Thyroid gland (tissue), 4 donors: ENCODE data around the gene SDHC. TPM values are rescaled to one million over a fixed set of nuclear protein-coding genes. Genes with fewer than 3 reads are reported as not detected.
"Not testable (repeated sequence)": the region's sequence is repeated elsewhere in the genome, so short reads cannot be mapped to it uniquely, and the experiment has no call there.

Experiments
- DNase-seq, 2 donors: peaks; one replicate each; pipeline ENCODE4 v3.0.0-alpha.2; 2019
- H3K27ac ChIP-seq, 3 donors: fragments of 200-600 bp; sonication (generic); 1 replicate in 2 of 3; 2 replicates in 1 of 3; pipeline ENCODE4 v1.5.1; 2016 to 2019; ENCODE audit warnings: mild to moderate bottlenecking in 1 of 3, moderate library complexity in 1 of 3
- H3K27me3 ChIP-seq: fragments of 200-600 bp; sonication (generic); one replicate; pipeline ENCODE4 v1.5.1; 2019
- H3K36me3 ChIP-seq, 2 donors: fragments of 200-600 bp; sonication (generic); one replicate each; pipeline ENCODE4 v1.5.1; 2016 to 2019
- H3K4me1 ChIP-seq, 2 donors: fragments of 200-600 bp; sonication (generic); one replicate each; pipeline ENCODE4 v1.5.1; 2017 to 2019
- H3K4me3 ChIP-seq, 3 donors: fragments of 200-600 bp; sonication (generic); replicated peaks in 1 of 3; 1 replicate in 2 of 3; 2 replicates in 1 of 3; pipeline ENCODE4 v1.5.1; 2016; ENCODE audit warnings: mild to moderate bottlenecking in 1 of 3
- H3K9me3 ChIP-seq: fragments of 200-600 bp; sonication (generic); one replicate; pipeline ENCODE4 v1.5.1; 2017
- POLR2A ChIP-seq, 2 donors: fragments of 450-650 bp; IDR thresholded peaks; one replicate each; pipeline ENCODE4 v1.6.1; 2017; ENCODE audit warnings: antibody characterized with exemption in 2 of 2, mild to moderate bottlenecking in 2 of 2, moderate library complexity in 1 of 2
- WGBS, 2 donors: methylation state at CpG; one replicate each; pipeline ENCODE4 v1.1.5; 2017; 5-methylcytosine and 5-hydroxymethylcytosine counted together
- intact Hi-C: fragments of 100-400 bp; cut with DNase I; formaldehyde crosslinking; loops from one replicate; pipeline ENCODE4 v1.15.1; 2023
- total RNA-seq, 4 donors: library from RNA; depleted of rRNA; stranded (reverse); fragments of >200 nt; gene quantifications; one replicate each; pipeline ENCODE4 v1.2.3, GENCODE V29; 2016
- TF ChIP-seq, protein P1 (sequence below), 6 experiments: fragments of 200-600 bp in 3 of 6; fragments of 450-650 bp in 3 of 6; sonication (generic) in 3 of 6; IDR thresholded peaks; one replicate each; pipeline ENCODE4 v1.5.1; 2016 to 2019; ENCODE audit warnings: antibody characterized with exemption in 6 of 6, mild to moderate bottlenecking in 2 of 6, inconsistent platforms in 1 of 6, moderate library complexity in 1 of 6

SDHC gene
- total RNA-seq, 4 donors from 2014 or later, result 49.1 to 174 (median 111) TPM

DNA sequence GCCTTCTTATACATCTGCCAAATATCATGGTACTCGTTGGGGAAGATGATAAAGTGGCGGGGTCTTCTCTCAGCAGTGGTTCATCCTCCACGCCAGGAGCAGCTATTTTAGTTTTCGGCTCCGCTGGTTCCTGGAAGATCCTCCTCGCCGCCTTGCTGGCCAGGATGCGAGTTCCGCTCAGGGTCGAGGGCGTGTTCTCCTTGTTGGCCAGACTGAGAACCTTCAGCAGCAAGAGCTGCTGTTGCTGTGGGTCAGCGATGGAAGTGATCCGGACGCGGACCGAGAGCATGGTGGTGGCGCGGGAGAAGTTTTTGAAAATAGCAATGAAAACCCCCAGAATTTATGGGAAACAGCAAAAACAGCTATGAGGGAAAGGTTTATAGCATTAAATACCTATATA lies 64.9 kb downstream of the SDHC start:
- Histone ChIP-seq H3K27ac (no peak overlapping the region), H3K4me3 (no peak overlapping the region), H3K36me3 (no peaks in the 10 kb centered on the region), H3K9me3 (no peaks in the 10 kb centered on the region), H3K4me1 (peaks cover 0 to 3% of the 10 kb centered on the region in 2 donors), H3K27me3 (no peaks in the 10 kb centered on the region)
- 66 to 72% methylated on average over 18 of the region's 18 CpGs for WGBS, 2 donors
- intact Hi-C loops, result no loop called here
- no peak for DNase-seq
- TF ChIP-seq, protein P1, sequence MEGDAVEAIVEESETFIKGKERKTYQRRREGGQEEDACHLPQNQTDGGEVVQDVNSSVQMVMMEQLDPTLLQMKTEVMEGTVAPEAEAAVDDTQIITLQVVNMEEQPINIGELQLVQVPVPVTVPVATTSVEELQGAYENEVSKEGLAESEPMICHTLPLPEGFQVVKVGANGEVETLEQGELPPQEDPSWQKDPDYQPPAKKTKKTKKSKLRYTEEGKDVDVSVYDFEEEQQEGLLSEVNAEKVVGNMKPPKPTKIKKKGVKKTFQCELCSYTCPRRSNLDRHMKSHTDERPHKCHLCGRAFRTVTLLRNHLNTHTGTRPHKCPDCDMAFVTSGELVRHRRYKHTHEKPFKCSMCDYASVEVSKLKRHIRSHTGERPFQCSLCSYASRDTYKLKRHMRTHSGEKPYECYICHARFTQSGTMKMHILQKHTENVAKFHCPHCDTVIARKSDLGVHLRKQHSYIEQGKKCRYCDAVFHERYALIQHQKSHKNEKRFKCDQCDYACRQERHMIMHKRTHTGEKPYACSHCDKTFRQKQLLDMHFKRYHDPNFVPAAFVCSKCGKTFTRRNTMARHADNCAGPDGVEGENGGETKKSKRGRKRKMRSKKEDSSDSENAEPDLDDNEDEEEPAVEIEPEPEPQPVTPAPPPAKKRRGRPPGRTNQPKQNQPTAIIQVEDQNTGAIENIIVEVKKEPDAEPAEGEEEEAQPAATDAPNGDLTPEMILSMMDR (IDR thresholded peaks at IDR 0.05), result no peak
- TF ChIP-seq POLR2A (IDR thresholded peaks at IDR 0.05), result no peak

DNA sequence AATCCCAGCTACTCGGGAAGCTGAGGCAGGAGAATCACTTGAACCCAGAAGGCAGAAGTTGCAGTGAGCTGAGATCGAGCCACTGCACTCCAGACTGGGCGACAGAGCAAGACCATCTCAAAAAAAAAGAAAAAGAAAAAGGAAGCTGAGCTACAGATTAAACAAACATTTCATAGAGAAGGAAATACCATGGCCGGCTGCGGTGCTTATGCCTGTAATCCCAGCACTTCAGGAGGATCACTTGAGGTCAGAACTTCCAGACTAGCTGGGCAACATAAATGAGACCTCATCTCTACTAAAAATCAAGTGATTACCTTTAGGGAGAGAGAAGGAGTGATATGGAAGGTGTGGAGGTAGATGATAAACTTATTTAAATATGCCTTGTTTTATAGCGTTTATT lies 67.5 kb downstream of the SDHC start:
- H3K4me3 ChIP-seq, result no peak overlapping the region
- H3K27ac ChIP-seq, result peak overlapping the region in 1 of 3 donors; percentile 22
- H3K4me1 ChIP-seq, result peaks cover 0 to 3% of the 10 kb centered on the region in 2 donors
- TF ChIP-seq, protein P1 (IDR thresholded peaks at IDR 0.05), result no peak
- TF ChIP-seq POLR2A (IDR thresholded peaks at IDR 0.05), result no peak
- 41 to 43% methylated on average over 6 of the region's 6 CpGs for WGBS, 2 donors
- intact Hi-C loops, result loop anchor here (5.0 to 10.0 kb wide), 3 partner anchors 67 to 187 kb away; partner anchors contain the start of genes ADAMTS4, SDHC and TOMM40L
- H3K27me3 ChIP-seq, result no peaks in the 10 kb centered on the region
- H3K36me3 ChIP-seq, result no peaks in the 10 kb centered on the region
- no peak for DNase-seq
- no peaks in the 10 kb centered on the region for H3K9me3 ChIP-seq

DNA sequence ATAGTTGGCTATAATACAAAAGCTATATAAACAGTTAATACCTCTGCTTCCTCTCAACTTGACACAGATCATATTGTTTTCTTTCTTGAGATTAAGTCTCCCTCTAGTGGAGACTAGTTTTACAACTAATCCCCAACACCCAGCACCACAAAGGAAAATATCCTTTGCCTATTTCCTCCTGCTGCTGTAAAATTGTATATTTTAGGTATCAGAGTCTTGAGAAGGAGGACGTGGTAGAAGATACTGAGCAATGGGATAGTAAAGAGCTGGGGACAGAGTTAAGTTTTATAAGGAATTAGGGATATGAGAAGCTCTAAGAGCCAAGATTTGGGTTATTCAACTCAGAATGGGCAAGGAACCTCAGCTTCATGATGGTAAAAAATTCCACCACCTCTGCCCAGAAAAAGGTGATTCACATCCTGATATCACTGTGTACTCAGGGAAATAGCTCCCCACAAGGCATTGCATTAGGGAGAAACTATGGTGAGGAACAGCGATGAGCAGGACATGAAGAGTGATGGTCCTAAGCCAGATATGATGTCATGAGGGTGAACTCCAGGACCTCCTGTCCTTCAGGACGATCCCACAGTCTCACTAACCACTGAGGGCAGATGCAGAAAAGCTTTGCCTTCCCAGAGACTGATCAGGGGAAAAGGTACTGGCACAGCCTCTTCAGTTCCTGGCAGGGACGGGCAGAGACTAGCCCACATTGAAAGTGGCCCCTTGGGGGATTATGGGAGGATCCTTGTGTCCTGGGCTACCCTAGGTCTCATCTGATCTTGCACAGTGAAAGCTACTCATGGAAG lies 68.2 kb downstream of the SDHC start:
- Histone ChIP-seq H3K9me3 (no peaks in the 10 kb centered on the region), H3K4me3 (no peak overlapping the region), H3K4me1 (peaks cover 0 to 3% of the 10 kb centered on the region in 2 donors), H3K27ac (peak overlapping the region in 1 of 3 donors; percentile 54), H3K27me3 (no peaks in the 10 kb centered on the region), H3K36me3 (no peaks in the 10 kb centered on the region)
- intact Hi-C loops, result loop anchor here (5.0 to 10.0 kb wide), 3 partner anchors 68 to 188 kb away; partner anchors contain the start of genes ADAMTS4, SDHC and TOMM40L
- 34 to 47% methylated on average over 4 of the region's 4 CpGs for WGBS, 2 donors
- TF ChIP-seq, protein P1 (IDR thresholded peaks at IDR 0.05), result peak; percentile 41 to 73 (median 58)
- no peak for TF ChIP-seq POLR2A (IDR thresholded peaks at IDR 0.05)
- no peak for DNase-seq

DNA sequence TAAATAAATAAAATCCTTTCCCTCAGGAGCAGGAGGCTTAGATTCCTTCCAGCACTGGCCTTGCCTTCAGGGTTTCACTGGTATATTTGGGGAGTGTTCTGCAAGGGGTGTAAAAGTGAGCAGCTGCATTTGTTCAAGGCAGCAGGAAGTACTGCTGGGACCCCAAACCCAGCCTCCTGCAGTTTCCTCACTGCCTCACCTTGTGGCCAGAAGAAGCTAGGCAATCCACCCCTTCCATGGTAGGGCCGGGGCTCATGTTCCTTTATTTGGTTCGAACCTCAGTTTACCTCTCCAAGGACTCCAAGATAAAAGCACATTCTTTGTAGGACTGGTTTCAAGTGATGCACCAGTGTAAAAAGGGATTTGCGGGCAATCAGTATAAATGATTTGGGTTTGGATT lies 74.5 kb downstream of the SDHC start:
- Histone ChIP-seq H3K4me3 (no peak overlapping the region), H3K27ac (no peak overlapping the region), H3K9me3 (no peaks in the 10 kb centered on the region), H3K4me1 (peaks cover 4 to 6% of the 10 kb centered on the region in 2 donors), H3K36me3 (no peaks in the 10 kb centered on the region), H3K27me3 (no peaks in the 10 kb centered on the region)
- intact Hi-C loops, result loop anchor here (10.0 kb wide), 2 partner anchors 74 to 194 kb away; partner anchors contain the start of genes ADAMTS4 and SDHC
- no peak for DNase-seq
- WGBS, 2 donors, result 97% methylated on average over 3 of the region's 3 CpGs
- TF ChIP-seq POLR2A (IDR thresholded peaks at IDR 0.05), result no peak
- TF ChIP-seq, protein P1 (IDR thresholded peaks at IDR 0.05), result no peak

DNA sequence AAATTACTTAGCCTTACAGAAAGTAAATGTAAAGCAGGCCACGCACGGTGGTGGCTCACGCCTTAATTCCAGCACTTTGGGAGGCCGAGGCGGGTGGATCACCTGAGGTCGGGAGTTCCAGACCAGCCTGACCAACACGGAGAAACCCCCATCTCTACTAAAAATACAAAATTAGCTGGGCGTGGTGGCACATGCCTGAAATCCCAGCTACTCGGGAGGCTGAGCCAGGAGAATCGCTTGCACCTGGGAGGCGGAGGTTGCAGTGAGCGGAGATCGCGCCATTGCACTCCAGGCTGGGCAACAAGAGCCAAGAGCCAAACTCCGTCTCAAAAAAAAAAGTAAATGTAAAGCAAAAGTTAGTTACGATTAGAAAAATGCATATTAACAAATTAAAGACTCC lies 75.0 kb downstream of the SDHC start:
- not testable (repeated sequence) for H3K36me3 ChIP-seq, H3K27me3 ChIP-seq, H3K9me3 ChIP-seq, H3K4me1 ChIP-seq
- Histone ChIP-seq H3K27ac (peak overlapping the region; percentile 57 to 93 (median 93)), H3K4me3 (peak overlapping the region in 2 of 3 donors; percentile 46 to 48)
- WGBS, 2 donors, result 73 to 77% methylated on average over 16 of the region's 16 CpGs
- intact Hi-C loops, result loop anchor here (10.0 kb wide), 2 partner anchors 74 to 194 kb away; partner anchors contain the start of genes ADAMTS4 and SDHC
- DNase-seq, result peak in 1 of 2 donors; percentile 17
